OCI-LY3 (cell line): ENCODE measurements around the gene CABP2.
"Not testable (repeated sequence)": the region's sequence is repeated elsewhere in the genome, so short reads cannot be mapped to it uniquely, and the experiment has no call there.

Experiments used
- H2AFZ ChIP-seq: fragments of 200-600, 300-600 bp; shearing (Covaris generic); 2 replicates; pipeline ENCODE4 v1.6.0; 2014; ENCODE audit warnings: antibody characterized with exemption, low read depth, low read length
- H3K27ac ChIP-seq: fragments of 200-600, 300-600 bp; sonication (generic); 2 replicates; pipeline ENCODE4 v1.5.1; 2014; ENCODE audit warnings: mild to moderate bottlenecking, low read length, moderate library complexity, mixed read lengths
- H3K27me3 ChIP-seq: fragments of 200-600, 300-600 bp; sonication (generic); 2 replicates; pipeline ENCODE4 v1.6.1; 2014; ENCODE audit warnings: low read depth, low read length, mixed read lengths
- H3K36me3 ChIP-seq: fragments of 200-600, 300-600 bp; sonication (generic); replicated peaks from 2 replicates; pipeline ENCODE3; 2014; ENCODE audit warnings: low read depth, low read length, mixed read lengths
- H3K4me1 ChIP-seq: fragments of 300-600, 200-600 bp; sonication (generic); 2 replicates; pipeline ENCODE4 v1.6.1; 2014; ENCODE audit warnings: low read length, mixed read lengths
- H3K4me2 ChIP-seq: fragments of 200-600, 300-600 bp; sonication (generic); 2 replicates; pipeline ENCODE4 v1.6.1; 2014; ENCODE audit warnings: low read length, mixed read lengths
- H3K4me3 ChIP-seq: fragments of 300-600, 200-600 bp; sonication (generic); 2 replicates; pipeline ENCODE4 v1.5.1; 2014; ENCODE audit warnings: antibody characterized with exemption, mild to moderate bottlenecking, low read length, moderate library complexity
- H3K79me2 ChIP-seq: fragments of 300-600, 200-600 bp; shearing (Covaris generic); 2 replicates; pipeline ENCODE4 v1.6.1; 2014; ENCODE audit warnings: mild to moderate bottlenecking, low read length, mixed read lengths
- H3K9ac ChIP-seq: fragments of 300-600, 200-600 bp; shearing (Covaris generic); 2 replicates; pipeline ENCODE4 v1.6.0; 2014; ENCODE audit warnings: mild to moderate bottlenecking, low read length, moderate library complexity
- H3K9me3 ChIP-seq: fragments of 200-600, 300-600 bp; shearing (Covaris generic); 2 replicates; pipeline ENCODE4 v1.6.1; 2014; ENCODE audit warnings: low read length, mixed read lengths; ENCODE audit not compliant: insufficient read depth
- H4K20me1 ChIP-seq: fragments of 200-600, 300-600 bp; sonication (generic); 2 replicates; pipeline ENCODE4 v1.6.1; 2016; ENCODE audit warnings: low read length, mixed read lengths; ENCODE audit not compliant: insufficient read depth
- CTCF ChIP-seq: fragments of 200-600, 300-600 bp; sonication (generic); IDR thresholded peaks from 2 replicates; pipeline ENCODE4 v1.5.1; 2014; ENCODE audit warnings: antibody characterized with exemption, low read length, low read depth
- EZH2phosphoT487 ChIP-seq: fragments of 200-600 bp; shearing (Covaris generic); IDR thresholded peaks from 2 replicates; pipeline ENCODE4 v1.6.1; 2018; ENCODE audit warnings: antibody characterized with exemption, mixed run types, low read depth

CABP2 gene

GRCh38 chr11:67516806-67517205, 6.4 kb downstream of the CABP2 start:
- Histone ChIP-seq H3K4me3 (no peak overlapping the region), H3K4me1 (no peaks in the 10 kb centered on the region), H3K9ac (no peak overlapping the region), H2AFZ (no peak overlapping the region), H3K9me3 (no peaks in the 10 kb centered on the region), H3K27ac (no peak overlapping the region), H3K36me3 (no peaks in the 10 kb centered on the region), H3K27me3 (peaks cover 18% of the 10 kb centered on the region), H4K20me1 (no peaks in the 10 kb centered on the region), H3K4me2 (no peak overlapping the region), H3K79me2 (no peaks in the 10 kb centered on the region)
- TF ChIP-seq EZH2phosphoT487 (no peak), CTCF (no peak)

- Histone ChIP-seq H3K9me3 (no peaks in the 10 kb centered on the region), H3K4me2 (no peak overlapping the region), H3K79me2 (no peaks in the 10 kb centered on the region), H2AFZ (no peak overlapping the region), H3K27me3 (peaks cover 18% of the 10 kb centered on the region), H3K9ac (no peak overlapping the region), H3K4me3 (no peak overlapping the region), H3K27ac (no peak overlapping the region), H4K20me1 (no peaks in the 10 kb centered on the region), H3K36me3 (no peaks in the 10 kb centered on the region), H3K4me1 (peaks cover 2% of the 10 kb centered on the region)
- TF ChIP-seq EZH2phosphoT487 (no peak), CTCF (no peak)
Observed at GRCh38 chr11:67514116-67514515, 9.1 kb downstream of the CABP2 start.

- H3K4me1 ChIP-seq: peaks cover 12% of the 10 kb centered on the region
- H4K20me1 ChIP-seq, H2AFZ ChIP-seq, H3K4me3 ChIP-seq, H3K9ac ChIP-seq, H3K79me2 ChIP-seq, H3K36me3 ChIP-seq, H3K27ac ChIP-seq, H3K9me3 ChIP-seq, H3K4me2 ChIP-seq: not testable (repeated sequence)
- peaks cover 18% of the 10 kb centered on the region for H3K27me3 ChIP-seq
Observed at GRCh38 chr11:67511558-67511957, 11.7 kb downstream of the CABP2 start.

GRCh38 chr11:67510023-67510345, 13.3 kb downstream of the CABP2 start:
- Histone ChIP-seq H3K36me3 (no peaks in the 10 kb centered on the region), H3K27ac (no peak overlapping the region), H3K27me3 (peaks cover 10% of the 10 kb centered on the region), H2AFZ (no peak overlapping the region), H3K79me2 (peaks cover 10% of the 10 kb centered on the region), H3K9me3 (no peaks in the 10 kb centered on the region), H4K20me1 (no peaks in the 10 kb centered on the region), H3K4me3 (no peak overlapping the region), H3K9ac (no peak overlapping the region), H3K4me2 (no peak overlapping the region), H3K4me1 (peaks cover 24% of the 10 kb centered on the region)
- TF ChIP-seq CTCF (no peak), EZH2phosphoT487 (no peak)

GRCh38 chr11:67508486-67509121, 14.6 kb downstream of the CABP2 start:
- peak overlapping the region; percentile 82 for H3K4me3 ChIP-seq
- H3K4me1 ChIP-seq: peaks cover 29% of the 10 kb centered on the region
- no peaks in the 10 kb centered on the region for H3K36me3 ChIP-seq
- TF ChIP-seq CTCF (no peak), EZH2phosphoT487 (no peak)
- H3K4me2 ChIP-seq: peak overlapping the region; percentile 95
- peak overlapping the region; percentile 86 for H2AFZ ChIP-seq
- no peaks in the 10 kb centered on the region for H3K9me3 ChIP-seq
- H3K9ac ChIP-seq: peak overlapping the region; percentile 74
- peak overlapping the region; percentile 73 for H3K27ac ChIP-seq
- peaks cover 3% of the 10 kb centered on the region; the same call in 1 of the 2 replicates for H3K27me3 ChIP-seq
- H3K79me2 ChIP-seq: peaks cover 24% of the 10 kb centered on the region
- peaks cover 5% of the 10 kb centered on the region; the same call in 1 of the 2 replicates for H4K20me1 ChIP-seq
